ENCODE measurements around the gene C19orf12. TPM values are rescaled to one million over a fixed set of nuclear protein-coding genes. Genes with fewer than 3 reads are reported as not detected.

C19orf12 gene
- total RNA-seq, 1 donor from 2014 or later = 21.6 TPM

DNA sequence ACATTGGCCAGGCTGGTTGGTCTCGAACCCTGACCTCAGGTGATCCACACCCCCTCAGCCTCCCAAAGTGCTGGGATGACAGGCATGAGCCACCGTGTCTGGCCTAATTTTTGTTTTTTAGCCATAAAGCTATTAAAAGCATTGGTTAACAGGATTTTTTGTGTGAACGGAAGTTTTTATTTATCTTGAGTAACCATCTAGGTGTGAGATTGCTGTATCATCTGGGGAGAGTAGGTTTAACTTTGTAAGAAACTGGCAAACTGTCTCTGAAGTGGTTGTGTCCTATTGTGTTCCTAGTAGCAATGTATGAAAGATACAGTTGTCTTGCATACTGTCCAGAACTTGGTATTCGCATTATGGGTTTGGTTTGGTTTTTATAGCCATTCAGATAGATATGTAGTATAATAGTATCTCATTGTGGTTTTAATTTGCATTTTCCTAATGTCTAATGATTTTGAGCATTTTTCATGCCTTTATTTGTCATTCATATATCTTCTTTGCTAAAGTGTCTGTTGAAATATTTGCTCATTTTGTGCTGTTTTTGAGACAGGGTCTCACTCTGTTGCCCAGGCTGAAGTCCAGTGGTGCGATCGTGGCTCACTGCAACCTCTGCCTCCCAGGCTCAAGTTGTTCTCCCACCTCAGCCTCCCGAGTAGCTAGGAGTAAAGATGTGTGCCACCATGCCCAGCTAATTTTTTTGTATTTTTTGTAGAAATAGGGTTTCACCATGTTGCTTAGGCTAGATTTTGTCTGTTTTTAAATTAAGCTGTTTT, 63.3 kb downstream of the C19orf12 start:
- DNase-seq = no peak
- POLR2A ChIA-PET = no interaction called here

DNA sequence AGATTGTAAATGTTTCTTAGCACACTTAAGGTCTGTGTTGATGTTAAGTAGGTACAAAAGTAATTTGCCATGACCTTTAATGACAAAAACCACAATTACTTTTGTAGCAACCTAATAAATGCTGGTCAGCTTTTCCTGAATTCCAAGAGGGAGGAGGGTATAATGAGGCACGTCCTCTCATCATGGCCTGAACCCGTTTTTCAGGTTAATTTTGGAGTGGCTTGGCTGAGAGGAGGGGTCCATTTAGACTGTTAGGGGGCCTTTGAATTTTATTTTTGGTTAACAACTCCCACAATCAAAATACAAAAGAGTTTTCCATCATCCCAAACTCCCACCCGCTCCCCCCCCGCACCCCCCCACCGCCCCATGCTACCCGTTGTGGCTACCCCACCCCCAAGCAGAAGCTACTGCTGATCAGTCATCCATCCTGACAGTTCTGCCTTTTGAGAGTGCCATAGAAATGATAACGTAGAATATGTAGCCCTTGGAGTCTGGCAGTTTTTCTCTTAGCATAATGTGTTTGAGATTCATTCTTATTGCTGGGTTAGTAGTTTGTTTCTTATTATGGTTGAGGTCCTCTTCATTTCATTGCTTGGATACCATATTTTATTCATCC, 64.2 kb downstream of the C19orf12 start:
- H3K27ac Mint-ChIP-seq = no peak overlapping the region
- no peaks in the 10 kb centered on the region for H3K36me3 Mint-ChIP-seq (ENCODE audit: low read depth)
- ATAC-seq (ENCODE audit: low read depth) = no peak
- no peak for DNase-seq
- intact Hi-C loops (cut with micrococcal nuclease) = no loop called here
- ChIA-PET POLR2A (no interaction called here), CTCF (no interaction called here)
- H3K4me1 Mint-ChIP-seq = no peaks in the 10 kb centered on the region
- H3K9me3 Mint-ChIP-seq = no peaks in the 10 kb centered on the region
- H3K4me3 Mint-ChIP-seq = no peak overlapping the region
- TF ChIP-seq, protein P1, sequence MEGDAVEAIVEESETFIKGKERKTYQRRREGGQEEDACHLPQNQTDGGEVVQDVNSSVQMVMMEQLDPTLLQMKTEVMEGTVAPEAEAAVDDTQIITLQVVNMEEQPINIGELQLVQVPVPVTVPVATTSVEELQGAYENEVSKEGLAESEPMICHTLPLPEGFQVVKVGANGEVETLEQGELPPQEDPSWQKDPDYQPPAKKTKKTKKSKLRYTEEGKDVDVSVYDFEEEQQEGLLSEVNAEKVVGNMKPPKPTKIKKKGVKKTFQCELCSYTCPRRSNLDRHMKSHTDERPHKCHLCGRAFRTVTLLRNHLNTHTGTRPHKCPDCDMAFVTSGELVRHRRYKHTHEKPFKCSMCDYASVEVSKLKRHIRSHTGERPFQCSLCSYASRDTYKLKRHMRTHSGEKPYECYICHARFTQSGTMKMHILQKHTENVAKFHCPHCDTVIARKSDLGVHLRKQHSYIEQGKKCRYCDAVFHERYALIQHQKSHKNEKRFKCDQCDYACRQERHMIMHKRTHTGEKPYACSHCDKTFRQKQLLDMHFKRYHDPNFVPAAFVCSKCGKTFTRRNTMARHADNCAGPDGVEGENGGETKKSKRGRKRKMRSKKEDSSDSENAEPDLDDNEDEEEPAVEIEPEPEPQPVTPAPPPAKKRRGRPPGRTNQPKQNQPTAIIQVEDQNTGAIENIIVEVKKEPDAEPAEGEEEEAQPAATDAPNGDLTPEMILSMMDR (IDR thresholded peaks at IDR 0.05) = no peak
- H3K27me3 Mint-ChIP-seq = peaks cover 20% of the 10 kb centered on the region

More for the DNA sequence above, 63.3 kb downstream of the C19orf12 start:
- intact Hi-C loops (cut with micrococcal nuclease) = no loop called here
- no peak for ATAC-seq (ENCODE audit: low read depth)
- Mint-ChIP-seq H3K9me3 (no peaks in the 10 kb centered on the region), H3K36me3 (ENCODE audit: low read depth) (no peaks in the 10 kb centered on the region), H3K27ac (no peak overlapping the region), H3K27me3 (peaks cover 18% of the 10 kb centered on the region), H3K4me1 (no peaks in the 10 kb centered on the region), H3K4me3 (no peak overlapping the region)
- TF ChIP-seq, protein P1 (IDR thresholded peaks at IDR 0.05) = no peak
- CTCF ChIA-PET = no interaction called here

Other genes starting within 250 kb of the C19orf12 start
- not detected in 2 replicates for gene VSTM2B, start 189.3 kb downstream of the C19orf12 start, total RNA-seq
- gene POP4, start 109.0 kb downstream of the C19orf12 start, total RNA-seq = 71.7 and 74.5 TPM in 2 replicates
- gene PLEKHF1, start 49.8 kb downstream of the C19orf12 start, total RNA-seq = 5.5 and 5.8 TPM in 2 replicates
- gene CCNE1, start 96.7 kb upstream of the C19orf12 start, total RNA-seq = 3.4 and 4.1 TPM in 2 replicates
- 49.8 and 50.6 TPM in 2 replicates for gene URI1, start 227.0 kb upstream of the C19orf12 start, total RNA-seq

All from activated B cell treated with CpG ODN at 0.5 μM for 24 hours (primary cell).